ENCODE results near the gene MCC.

Gene MCC

GRCh38 chr5:113166852-113167366 is 321.3 kb downstream of the MCC start:
- Histone ChIP-seq H3K27me3 (ENCODE audit: low read depth, low read length) (no peaks in the 10 kb centered on the region), H3K27ac (ENCODE audit: low read length) (no peak overlapping the region), H3K4me1 (ENCODE audit: control insufficient read depth in 1 of 2, insufficient read depth in 2 of 2, low read length in 2 of 2) (peaks cover 0 to 8% of the 10 kb centered on the region in 2 donors), H3K4me3 (ENCODE audit: low read depth in 1 of 2, low read length in 2 of 2) (no peak overlapping the region), H3K9me3 (ENCODE audit: control insufficient read depth in 1 of 2, low read length in 2 of 2) (no peaks in the 10 kb centered on the region), H3K36me3 (ENCODE audit: control insufficient read depth in 1 of 2, insufficient read depth in 2 of 2, low read length in 2 of 2) (no peaks in the 10 kb centered on the region)

- H3K4me1 ChIP-seq (ENCODE audit: control insufficient read depth in 1 of 2, insufficient read depth in 2 of 2, low read length in 2 of 2) = peaks cover 0 to 8% of the 10 kb centered on the region in 2 donors
- H3K27me3 ChIP-seq (ENCODE audit: low read depth, low read length) = no peaks in the 10 kb centered on the region
- no peak overlapping the region for H3K4me3 ChIP-seq (ENCODE audit: low read depth in 1 of 2, low read length in 2 of 2)
- H3K36me3 ChIP-seq (ENCODE audit: control insufficient read depth in 1 of 2, insufficient read depth in 2 of 2, low read length in 2 of 2) = no peaks in the 10 kb centered on the region
- H3K9me3 ChIP-seq (ENCODE audit: control insufficient read depth in 1 of 2, low read length in 2 of 2) = no peaks in the 10 kb centered on the region
- H3K27ac ChIP-seq (ENCODE audit: low read length) = no peak overlapping the region
Observed at GRCh38 chr5:113166261-113166660, 322.0 kb downstream of the MCC start.

- H3K27ac ChIP-seq (ENCODE audit: low read length) = no peak overlapping the region
- no peaks in the 10 kb centered on the region for H3K36me3 ChIP-seq (ENCODE audit: control insufficient read depth in 1 of 2, insufficient read depth in 2 of 2, low read length in 2 of 2)
- H3K4me3 ChIP-seq (ENCODE audit: low read depth in 1 of 2, low read length in 2 of 2) = no peak overlapping the region
- no peaks in the 10 kb centered on the region for H3K27me3 ChIP-seq (ENCODE audit: low read depth, low read length)
- H3K9me3 ChIP-seq (ENCODE audit: control insufficient read depth in 1 of 2, low read length in 2 of 2) = no peaks in the 10 kb centered on the region
- H3K4me1 ChIP-seq (ENCODE audit: control insufficient read depth in 1 of 2, insufficient read depth in 2 of 2, low read length in 2 of 2) = peaks cover 0 to 8% of the 10 kb centered on the region in 2 donors
Observed at GRCh38 chr5:113164021-113164420, 324.2 kb downstream of the MCC start.

GRCh38 chr5:113163328-113163727 is 324.9 kb downstream of the MCC start:
- H3K36me3 ChIP-seq (ENCODE audit: control insufficient read depth in 1 of 2, insufficient read depth in 2 of 2, low read length in 2 of 2) = no peaks in the 10 kb centered on the region
- H3K4me3 ChIP-seq (ENCODE audit: low read depth in 1 of 2, low read length in 2 of 2) = no peak overlapping the region
- no peaks in the 10 kb centered on the region for H3K9me3 ChIP-seq (ENCODE audit: control insufficient read depth in 1 of 2, low read length in 2 of 2)
- peaks cover 0 to 8% of the 10 kb centered on the region in 2 donors for H3K4me1 ChIP-seq (ENCODE audit: control insufficient read depth in 1 of 2, insufficient read depth in 2 of 2, low read length in 2 of 2)
- H3K27ac ChIP-seq (ENCODE audit: low read length) = no peak overlapping the region
- H3K27me3 ChIP-seq (ENCODE audit: low read depth, low read length) = no peaks in the 10 kb centered on the region

GRCh38 chr5:113162770-113163169 is 325.5 kb downstream of the MCC start:
- Histone ChIP-seq H3K4me1 (ENCODE audit: control insufficient read depth in 1 of 2, insufficient read depth in 2 of 2, low read length in 2 of 2) (peaks cover 0 to 8% of the 10 kb centered on the region in 2 donors), H3K4me3 (ENCODE audit: low read depth in 1 of 2, low read length in 2 of 2) (no peak overlapping the region), H3K9me3 (ENCODE audit: control insufficient read depth in 1 of 2, low read length in 2 of 2) (no peaks in the 10 kb centered on the region), H3K27me3 (ENCODE audit: low read depth, low read length) (no peaks in the 10 kb centered on the region), H3K36me3 (ENCODE audit: control insufficient read depth in 1 of 2, insufficient read depth in 2 of 2, low read length in 2 of 2) (no peaks in the 10 kb centered on the region), H3K27ac (ENCODE audit: low read length) (no peak overlapping the region)

- Histone ChIP-seq H3K9me3 (ENCODE audit: control insufficient read depth in 1 of 2, low read length in 2 of 2) (no peaks in the 10 kb centered on the region), H3K4me3 (ENCODE audit: low read depth in 1 of 2, low read length in 2 of 2) (no peak overlapping the region), H3K36me3 (ENCODE audit: control insufficient read depth in 1 of 2, insufficient read depth in 2 of 2, low read length in 2 of 2) (no peaks in the 10 kb centered on the region), H3K27ac (ENCODE audit: low read length) (no peak overlapping the region), H3K4me1 (ENCODE audit: control insufficient read depth in 1 of 2, insufficient read depth in 2 of 2, low read length in 2 of 2) (peaks cover 0 to 6% of the 10 kb centered on the region in 2 donors), H3K27me3 (ENCODE audit: low read depth, low read length) (no peaks in the 10 kb centered on the region)
Observed at GRCh38 chr5:113162208-113162607, 326.0 kb downstream of the MCC start.

GRCh38 chr5:113161806-113162205 is 326.4 kb downstream of the MCC start:
- H3K4me1 ChIP-seq (ENCODE audit: control insufficient read depth in 1 of 2, insufficient read depth in 2 of 2, low read length in 2 of 2) = peaks cover 0 to 2% of the 10 kb centered on the region in 2 donors
- H3K36me3 ChIP-seq (ENCODE audit: control insufficient read depth in 1 of 2, insufficient read depth in 2 of 2, low read length in 2 of 2) = no peaks in the 10 kb centered on the region
- no peaks in the 10 kb centered on the region for H3K27me3 ChIP-seq (ENCODE audit: low read depth, low read length)
- no peak overlapping the region for H3K27ac ChIP-seq (ENCODE audit: low read length)
- no peak overlapping the region for H3K4me3 ChIP-seq (ENCODE audit: low read depth in 1 of 2, low read length in 2 of 2)
- H3K9me3 ChIP-seq (ENCODE audit: control insufficient read depth in 1 of 2, low read length in 2 of 2) = no peaks in the 10 kb centered on the region

GRCh38 chr5:113157886-113158285 is 330.4 kb downstream of the MCC start:
- H3K27ac ChIP-seq (ENCODE audit: low read length) = no peak overlapping the region
- H3K4me3 ChIP-seq (ENCODE audit: low read depth in 1 of 2, low read length in 2 of 2) = no peak overlapping the region
- H3K9me3 ChIP-seq (ENCODE audit: control insufficient read depth in 1 of 2, low read length in 2 of 2) = no peaks in the 10 kb centered on the region
- no peaks in the 10 kb centered on the region for H3K36me3 ChIP-seq (ENCODE audit: control insufficient read depth in 1 of 2, insufficient read depth in 2 of 2, low read length in 2 of 2)
- H3K27me3 ChIP-seq (ENCODE audit: low read depth, low read length) = no peaks in the 10 kb centered on the region
- no peaks in the 10 kb centered on the region for H3K4me1 ChIP-seq (ENCODE audit: control insufficient read depth in 1 of 2, insufficient read depth in 2 of 2, low read length in 2 of 2)

GRCh38 chr5:113156271-113156877 is 331.9 kb downstream of the MCC start:
- no peaks in the 10 kb centered on the region for H3K36me3 ChIP-seq (ENCODE audit: control insufficient read depth in 1 of 2, insufficient read depth in 2 of 2, low read length in 2 of 2)
- no peaks in the 10 kb centered on the region for H3K27me3 ChIP-seq (ENCODE audit: low read depth, low read length)
- no peaks in the 10 kb centered on the region for H3K9me3 ChIP-seq (ENCODE audit: control insufficient read depth in 1 of 2, low read length in 2 of 2)
- H3K4me1 ChIP-seq (ENCODE audit: control insufficient read depth in 1 of 2, insufficient read depth in 2 of 2, low read length in 2 of 2) = no peaks in the 10 kb centered on the region
- H3K27ac ChIP-seq (ENCODE audit: low read length) = no peak overlapping the region
- no peak overlapping the region for H3K4me3 ChIP-seq (ENCODE audit: low read depth in 1 of 2, low read length in 2 of 2)

GRCh38 chr5:113153512-113154097 is 334.6 kb downstream of the MCC start:
- Histone ChIP-seq H3K4me3 (ENCODE audit: low read depth in 1 of 2, low read length in 2 of 2) (no peak overlapping the region), H3K27ac (ENCODE audit: low read length) (no peak overlapping the region)

GRCh38 chr5:113152380-113152740 is 335.9 kb downstream of the MCC start:
- Histone ChIP-seq H3K4me1 (ENCODE audit: control insufficient read depth in 1 of 2, insufficient read depth in 2 of 2, low read length in 2 of 2) (no peaks in the 10 kb centered on the region), H3K9me3 (ENCODE audit: control insufficient read depth in 1 of 2, low read length in 2 of 2) (no peaks in the 10 kb centered on the region), H3K27ac (ENCODE audit: low read length) (no peak overlapping the region), H3K27me3 (ENCODE audit: low read depth, low read length) (no peaks in the 10 kb centered on the region), H3K36me3 (ENCODE audit: control insufficient read depth in 1 of 2, insufficient read depth in 2 of 2, low read length in 2 of 2) (no peaks in the 10 kb centered on the region), H3K4me3 (ENCODE audit: low read depth in 1 of 2, low read length in 2 of 2) (no peak overlapping the region)

More at GRCh38 chr5:113153512-113154097, 334.6 kb downstream of the MCC start:
- no peaks in the 10 kb centered on the region for H3K27me3 ChIP-seq (ENCODE audit: low read depth, low read length)
- H3K4me1 ChIP-seq (ENCODE audit: control insufficient read depth in 1 of 2, insufficient read depth in 2 of 2, low read length in 2 of 2) = no peaks in the 10 kb centered on the region
- no peaks in the 10 kb centered on the region for H3K36me3 ChIP-seq (ENCODE audit: control insufficient read depth in 1 of 2, insufficient read depth in 2 of 2, low read length in 2 of 2)
- H3K9me3 ChIP-seq (ENCODE audit: control insufficient read depth in 1 of 2, low read length in 2 of 2) = no peaks in the 10 kb centered on the region
